IMR-90 (cell line): Measurements from ENCODE around the gene PATJ. TPM values are rescaled to one million over a fixed set of nuclear protein-coding genes. Genes with fewer than 3 reads are reported as not detected.

Experiments
- ATAC-seq: fragments of 200-7000 bp; cut with Tn5 transposase; 2 replicates; pipeline ENCODE4 v1.9.1; 2020; ENCODE audit warnings: low read depth, mild to moderate bottlenecking, moderate library complexity
- BruUV-seq: library from RNA; stranded (reverse); fragments of 400-500 nt; replicated peaks from 2 replicates; lab custom pipeline; 2021; lab: Mats Ljungman, UMichigan
- CTCF ChIA-PET: fragments of 300-600 bp; formaldehyde crosslinking; extraction: SDS; loops from one replicate; lab custom pipeline; 2021; ENCODE audit warnings: antibody characterized with exemption; lab: Yijun Ruan, JAX
- POLR2A ChIA-PET: fragments of 300-600 bp; sonication (Branson Sonifier 250); formaldehyde crosslinking; loops from one replicate; lab custom pipeline; 2022; ENCODE audit warnings: antibody characterized with exemption; ENCODE audit not compliant: unreplicated experiment; lab: Charles Lee
- DNase-seq: peaks from one replicate; pipeline ENCODE4 v3.0.0; 2013
- H2AFZ ChIP-seq: replicated peaks from 2 replicates; pipeline ENCODE3; 2013; ENCODE audit warnings: low read length, mild to moderate bottlenecking; ENCODE audit not compliant: poor library complexity
- H2AK5ac ChIP-seq: 2 replicates; pipeline ENCODE4 v1.6.1; 2013; ENCODE audit warnings: low read depth, low read length, inconsistent platforms
- H2AK9ac ChIP-seq: replicated peaks from 2 replicates; pipeline ENCODE3; 2013; ENCODE audit warnings: mild to moderate bottlenecking, low read depth, low read length, moderate library complexity; ENCODE audit not compliant: poor library complexity
- H2BK120ac ChIP-seq: 2 replicates; pipeline ENCODE4 v1.6.1; 2013; ENCODE audit warnings: low read depth, low read length, inconsistent platforms
- H2BK15ac ChIP-seq: 3 replicates; pipeline ENCODE4 v1.6.1; 2013; ENCODE audit warnings: low read depth, low read length, inconsistent platforms
- H2BK20ac ChIP-seq: 2 replicates; pipeline ENCODE4 v1.6.1; 2013; ENCODE audit warnings: low read depth, mild to moderate bottlenecking, inconsistent platforms, low read length, moderate library complexity
- H2BK5ac ChIP-seq: 2 replicates; pipeline ENCODE4 v1.6.1; 2013; ENCODE audit warnings: mild to moderate bottlenecking, low read depth, low read length, inconsistent platforms; ENCODE audit not compliant: poor library complexity, severe bottlenecking
- H3K14ac ChIP-seq: replicated peaks from 2 replicates; pipeline ENCODE4 v1.6.1; 2013; ENCODE audit warnings: low read depth, low read length, inconsistent platforms
- H3K18ac ChIP-seq: 2 replicates; pipeline ENCODE4 v1.6.1; 2013; ENCODE audit warnings: low read depth, low read length, control low read depth
- H3K23ac ChIP-seq: 2 replicates; pipeline ENCODE4 v1.6.1; 2013; ENCODE audit warnings: low read depth, low read length, inconsistent platforms
- H3K27ac ChIP-seq: 2 replicates; pipeline ENCODE4 v1.5.1; 2013; ENCODE audit warnings: mild to moderate bottlenecking, control low read depth, low read length; ENCODE audit not compliant: insufficient read depth
- H3K27me3 ChIP-seq: 2 replicates; pipeline ENCODE4 v1.6.1; 2013; ENCODE audit warnings: low read length; ENCODE audit not compliant: control insufficient read depth, insufficient read depth
- H3K36me3 ChIP-seq: 2 replicates; pipeline ENCODE4 v1.6.1; 2013; ENCODE audit warnings: low read length, mixed read lengths; ENCODE audit not compliant: control insufficient read depth, insufficient read depth
- H3K4ac ChIP-seq: 2 replicates; pipeline ENCODE4 v1.6.1; 2013; ENCODE audit warnings: low read depth, low read length, inconsistent platforms
- H3K4me1 ChIP-seq: 2 replicates; pipeline ENCODE4 v1.6.1; 2013; ENCODE audit warnings: low read length, mixed read lengths; ENCODE audit not compliant: control insufficient read depth, insufficient read depth
- H3K4me2 ChIP-seq: 2 replicates; pipeline ENCODE4 v1.6.1; 2013; ENCODE audit warnings: low read depth, mild to moderate bottlenecking, control low read depth, low read length, moderate library complexity
- H3K4me3 ChIP-seq: 2 replicates; pipeline ENCODE4 v1.5.1; 2013; ENCODE audit warnings: low read depth, mild to moderate bottlenecking, control low read depth, low read length, moderate library complexity; ENCODE audit not compliant: insufficient read depth
- H3K56ac ChIP-seq: 2 replicates; pipeline ENCODE4 v1.6.1; 2013; ENCODE audit warnings: low read length, inconsistent platforms; ENCODE audit not compliant: insufficient read depth; ENCODE audit errors: extremely low read depth
- H3K79me1 ChIP-seq, 2 experiments: 2 replicates each; pipeline ENCODE4 v1.6.1; 2013; ENCODE audit warnings: low read length in 2 of 2, inconsistent platforms in 1 of 2, low read depth in 1 of 2
- H3K9ac ChIP-seq: 2 replicates; pipeline ENCODE4 v1.6.1; 2013; ENCODE audit warnings: low read depth, low read length, control low read depth
- H3K9me1 ChIP-seq: 2 replicates; pipeline ENCODE4 v1.6.1; 2013; ENCODE audit warnings: low read length, inconsistent platforms; ENCODE audit not compliant: insufficient read depth
- H3K9me3 ChIP-seq: 2 replicates; pipeline ENCODE4 v1.6.1; 2013; ENCODE audit warnings: low read length; ENCODE audit not compliant: control insufficient read depth, insufficient read depth
- H4K20me1 ChIP-seq: 2 replicates; pipeline ENCODE4 v1.6.1; 2013; ENCODE audit warnings: low read length, inconsistent platforms; ENCODE audit not compliant: insufficient read depth
- H4K5ac ChIP-seq: 2 replicates; pipeline ENCODE4 v1.6.1; 2013; ENCODE audit warnings: mild to moderate bottlenecking, low read depth, low read length, control low read depth
- H4K8ac ChIP-seq, 2 experiments: 2 replicates each; pipeline ENCODE4 v1.6.1; 2013; ENCODE audit warnings: low read depth in 2 of 2, low read length in 2 of 2, control low read depth in 1 of 2, inconsistent platforms in 1 of 2
- H4K91ac ChIP-seq: 2 replicates; pipeline ENCODE4 v1.6.1; 2013; ENCODE audit warnings: low read depth, low read length, inconsistent platforms; ENCODE audit not compliant: insufficient read depth
- BHLHE40 ChIP-seq: fragments of 150-350 bp; IDR thresholded peaks from 2 replicates; pipeline ENCODE4 v1.6.1; 2016; ENCODE audit warnings: mild to moderate bottlenecking, low read depth, low read length
- CEBPB ChIP-seq: IDR thresholded peaks from 2 replicates; pipeline ENCODE4 v1.6.1; 2012; ENCODE audit warnings: low read depth, low read length, improper control_type of control experiment
- CHD1 ChIP-seq: IDR thresholded peaks from 2 replicates; pipeline ENCODE4 v1.6.1; 2012; ENCODE audit warnings: low read depth, low read length, improper control_type of control experiment
- FOS ChIP-seq: fragments of 150-350 bp; IDR thresholded peaks from 2 replicates; pipeline ENCODE4 v1.6.1; 2016; ENCODE audit warnings: low read depth, low read length
- MAFK ChIP-seq: IDR thresholded peaks from 2 replicates; pipeline ENCODE4 v1.6.1; 2012; ENCODE audit warnings: low read depth, low read length, improper control_type of control experiment
- MAZ ChIP-seq: IDR thresholded peaks from 2 replicates; pipeline ENCODE4 v1.6.1; 2012; ENCODE audit warnings: low read depth, mild to moderate bottlenecking, low read length, improper control_type of control experiment, moderate library complexity, borderline replicate concordance
- MXI1 ChIP-seq: IDR thresholded peaks from 2 replicates; pipeline ENCODE4 v1.6.1; 2012; ENCODE audit warnings: low read depth, mild to moderate bottlenecking, low read length, moderate library complexity, borderline replicate concordance
- NFE2L2 ChIP-seq: fragments of 150-350 bp; IDR thresholded peaks from 2 replicates; pipeline ENCODE4 v1.6.1; 2016; ENCODE audit warnings: low read depth, mild to moderate bottlenecking, low read length
- POLR2A ChIP-seq: IDR thresholded peaks from 2 replicates; pipeline ENCODE4 v1.6.1; 2012; ENCODE audit warnings: mild to moderate bottlenecking, low read depth, low read length
- RAD21 ChIP-seq: IDR thresholded peaks from 2 replicates; pipeline ENCODE4 v1.6.1; 2012; ENCODE audit warnings: low read length, improper control_type of control experiment
- RCOR1 ChIP-seq: IDR thresholded peaks from 2 replicates; pipeline ENCODE4 v1.6.1; 2012; ENCODE audit warnings: mild to moderate bottlenecking, low read length, improper control_type of control experiment; ENCODE audit not compliant: insufficient replicate concordance
- RFX5 ChIP-seq: IDR thresholded peaks from 2 replicates; pipeline ENCODE4 v1.8.0; 2012; ENCODE audit warnings: low read depth, mild to moderate bottlenecking, low read length, moderate library complexity
- SMC3 ChIP-seq: fragments of 150-350 bp; IDR thresholded peaks from 2 replicates; pipeline ENCODE4 v1.6.1; 2016; ENCODE audit warnings: low read depth, mild to moderate bottlenecking, antibody characterized with exemption, low read length, moderate library complexity
- WGBS, 2 experiments: methylation state at CpG; one replicate each; pipeline versions ENCODE4 v1.1.5 to v1.1.7; 2013; ENCODE audit warnings: missing lambda C conversion rate in 2 of 2; ENCODE audit not compliant: insufficient read length in 1 of 2; ENCODE audit errors: extremely low coverage in 2 of 2; 5-methylcytosine and 5-hydroxymethylcytosine counted together
- dilution Hi-C: fragments of 300-500 bp; cut with HindIII; formaldehyde crosslinking; loops from one replicate; pipeline ENCODE4 v1.14.3; 2018; ENCODE audit warnings: low sequenced_read_pairs; ENCODE audit not compliant: unreplicated experiment
- in situ Hi-C: fragments of 300-500 bp; cut with MboI; formaldehyde crosslinking; loops from 3 replicates; pipeline ENCODE4 v1.14.3; 2019; ENCODE audit warnings: low sequenced_read_pairs, inconsistent platforms, mixed read lengths
- intact Hi-C: fragments of 100-400 bp; cut with micrococcal nuclease; formaldehyde crosslinking; loops from 2 replicates; pipeline ENCODE4 v1.10.0; 2022
- polyA plus RNA-seq, 3 experiments: library from polyadenylated mRNA; depleted of rRNA; stranded (reverse); fragments of >200 nt; gene quantifications; 2 replicates each; pipeline ENCODE4 v1.2.3, GENCODE V29; 2012; ENCODE audit warnings: low replicate concordance in 1 of 3
- total RNA-seq: library from RNA; depleted of rRNA; stranded (reverse); fragments of >200 nt; gene quantifications from 2 replicates; pipeline ENCODE4 v1.2.3, GENCODE V29; 2012
- TF ChIP-seq, protein P1 (sequence below): fragments of 150-350 bp; IDR thresholded peaks from 2 replicates; pipeline ENCODE4 v1.6.1; 2017; ENCODE audit warnings: mild to moderate bottlenecking, antibody characterized with exemption, low read length, low read depth
- TF ChIP-seq, protein P2 (sequence below): fragments of 150-350 bp; IDR thresholded peaks from 2 replicates; pipeline ENCODE4 v1.6.1; 2016; ENCODE audit warnings: low read depth, mild to moderate bottlenecking, low read length, moderate library complexity, borderline replicate concordance
- TF ChIP-seq, protein P3 (sequence below): conservative IDR thresholded peaks from 2 replicates; pipeline ENCODE4 v1.5.1; 2012; ENCODE audit warnings: mild to moderate bottlenecking, low read depth, low read length, improper control_type of control experiment

PATJ gene
- total and polyA plus RNA-seq, 2 of the 4 experiments (the other 2 are of a cell fraction): 2.0 to 3.4 TPM

DNA sequence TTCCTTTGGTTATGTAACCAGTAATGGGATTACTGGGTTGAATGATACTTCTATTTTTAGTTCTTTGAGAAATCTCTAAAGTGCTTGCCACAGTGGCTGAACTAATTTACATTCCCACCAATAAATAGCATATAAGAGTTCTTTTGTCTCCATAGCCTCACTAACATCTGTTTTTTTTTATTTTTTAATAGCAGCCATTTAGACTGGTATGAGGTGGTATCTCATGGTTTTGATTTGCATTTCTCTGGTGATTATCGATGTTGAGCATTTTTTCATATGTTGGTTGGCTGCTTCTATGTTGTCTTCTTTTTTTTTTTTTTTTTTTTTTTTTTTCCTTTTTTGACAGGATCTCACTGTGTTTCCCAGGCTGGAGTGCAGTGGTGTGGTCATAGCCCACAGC is 319.8 kb downstream of the PATJ start:
- Histone ChIP-seq H3K79me1 (no peaks in the 10 kb centered on the region), H3K4me1 (no peaks in the 10 kb centered on the region), H2AK9ac (no peak overlapping the region), H3K14ac (no peak overlapping the region), H3K4ac (no peak overlapping the region), H3K9me1 (no peaks in the 10 kb centered on the region), H3K9me3 (no peaks in the 10 kb centered on the region), H2BK15ac (no peak overlapping the region), H3K23ac (no peak overlapping the region), H2BK20ac (no peak overlapping the region), H3K9ac (no peak overlapping the region), H3K27ac (no peak overlapping the region), H2AFZ (no peak overlapping the region), H3K4me2 (no peak overlapping the region), H4K5ac (no peak overlapping the region), H2AK5ac (no peak overlapping the region), H3K4me3 (no peak overlapping the region), H2BK120ac (no peak overlapping the region), H4K20me1 (no peaks in the 10 kb centered on the region), H3K18ac (no peak overlapping the region), H3K56ac (no peak overlapping the region), H4K8ac (no peak overlapping the region), H3K36me3 (no peaks in the 10 kb centered on the region), H4K91ac (no peak overlapping the region), H2BK5ac (no peak overlapping the region), H3K27me3 (no peaks in the 10 kb centered on the region)
- ATAC-seq (no peak), DNase-seq (no peak)
- ChIA-PET POLR2A (no interaction called here), CTCF (no interaction called here)
- TF ChIP-seq, protein P1, sequence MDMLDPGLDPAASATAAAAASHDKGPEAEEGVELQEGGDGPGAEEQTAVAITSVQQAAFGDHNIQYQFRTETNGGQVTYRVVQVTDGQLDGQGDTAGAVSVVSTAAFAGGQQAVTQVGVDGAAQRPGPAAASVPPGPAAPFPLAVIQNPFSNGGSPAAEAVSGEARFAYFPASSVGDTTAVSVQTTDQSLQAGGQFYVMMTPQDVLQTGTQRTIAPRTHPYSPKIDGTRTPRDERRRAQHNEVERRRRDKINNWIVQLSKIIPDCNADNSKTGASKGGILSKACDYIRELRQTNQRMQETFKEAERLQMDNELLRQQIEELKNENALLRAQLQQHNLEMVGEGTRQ: no peak
- TF ChIP-seq MXI1: no peak
- TF ChIP-seq POLR2A: no peak
- no peak for TF ChIP-seq RFX5
- no peak for TF ChIP-seq RCOR1
- TF ChIP-seq, protein P2, sequence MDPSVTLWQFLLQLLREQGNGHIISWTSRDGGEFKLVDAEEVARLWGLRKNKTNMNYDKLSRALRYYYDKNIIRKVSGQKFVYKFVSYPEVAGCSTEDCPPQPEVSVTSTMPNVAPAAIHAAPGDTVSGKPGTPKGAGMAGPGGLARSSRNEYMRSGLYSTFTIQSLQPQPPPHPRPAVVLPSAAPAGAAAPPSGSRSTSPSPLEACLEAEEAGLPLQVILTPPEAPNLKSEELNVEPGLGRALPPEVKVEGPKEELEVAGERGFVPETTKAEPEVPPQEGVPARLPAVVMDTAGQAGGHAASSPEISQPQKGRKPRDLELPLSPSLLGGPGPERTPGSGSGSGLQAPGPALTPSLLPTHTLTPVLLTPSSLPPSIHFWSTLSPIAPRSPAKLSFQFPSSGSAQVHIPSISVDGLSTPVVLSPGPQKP: no peak
- no peak for TF ChIP-seq MAFK
- TF ChIP-seq RAD21: no peak
- no peak for TF ChIP-seq FOS
- no peak for TF ChIP-seq BHLHE40
- no peak for TF ChIP-seq NFE2L2
- TF ChIP-seq CHD1: no peak
- no peak for TF ChIP-seq SMC3
- no peak for TF ChIP-seq CEBPB
- TF ChIP-seq, protein P3, sequence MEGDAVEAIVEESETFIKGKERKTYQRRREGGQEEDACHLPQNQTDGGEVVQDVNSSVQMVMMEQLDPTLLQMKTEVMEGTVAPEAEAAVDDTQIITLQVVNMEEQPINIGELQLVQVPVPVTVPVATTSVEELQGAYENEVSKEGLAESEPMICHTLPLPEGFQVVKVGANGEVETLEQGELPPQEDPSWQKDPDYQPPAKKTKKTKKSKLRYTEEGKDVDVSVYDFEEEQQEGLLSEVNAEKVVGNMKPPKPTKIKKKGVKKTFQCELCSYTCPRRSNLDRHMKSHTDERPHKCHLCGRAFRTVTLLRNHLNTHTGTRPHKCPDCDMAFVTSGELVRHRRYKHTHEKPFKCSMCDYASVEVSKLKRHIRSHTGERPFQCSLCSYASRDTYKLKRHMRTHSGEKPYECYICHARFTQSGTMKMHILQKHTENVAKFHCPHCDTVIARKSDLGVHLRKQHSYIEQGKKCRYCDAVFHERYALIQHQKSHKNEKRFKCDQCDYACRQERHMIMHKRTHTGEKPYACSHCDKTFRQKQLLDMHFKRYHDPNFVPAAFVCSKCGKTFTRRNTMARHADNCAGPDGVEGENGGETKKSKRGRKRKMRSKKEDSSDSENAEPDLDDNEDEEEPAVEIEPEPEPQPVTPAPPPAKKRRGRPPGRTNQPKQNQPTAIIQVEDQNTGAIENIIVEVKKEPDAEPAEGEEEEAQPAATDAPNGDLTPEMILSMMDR: no peak
- TF ChIP-seq MAZ: no peak
- no TSS peak for BruUV-seq
- dilution Hi-C loops: no loop called here
- WGBS, 2 experiments: no CpG with 5 or more reads among the region's 1 CpG
- intact Hi-C loops: no loop called here
- in situ Hi-C loops: no loop called here
